Measurements from ENCODE around the gene KRT10.

GRCh38 chr17:40803617-40804082 is 18.8 kb downstream of the KRT10 start:
- TF ChIP-seq, protein P1, sequence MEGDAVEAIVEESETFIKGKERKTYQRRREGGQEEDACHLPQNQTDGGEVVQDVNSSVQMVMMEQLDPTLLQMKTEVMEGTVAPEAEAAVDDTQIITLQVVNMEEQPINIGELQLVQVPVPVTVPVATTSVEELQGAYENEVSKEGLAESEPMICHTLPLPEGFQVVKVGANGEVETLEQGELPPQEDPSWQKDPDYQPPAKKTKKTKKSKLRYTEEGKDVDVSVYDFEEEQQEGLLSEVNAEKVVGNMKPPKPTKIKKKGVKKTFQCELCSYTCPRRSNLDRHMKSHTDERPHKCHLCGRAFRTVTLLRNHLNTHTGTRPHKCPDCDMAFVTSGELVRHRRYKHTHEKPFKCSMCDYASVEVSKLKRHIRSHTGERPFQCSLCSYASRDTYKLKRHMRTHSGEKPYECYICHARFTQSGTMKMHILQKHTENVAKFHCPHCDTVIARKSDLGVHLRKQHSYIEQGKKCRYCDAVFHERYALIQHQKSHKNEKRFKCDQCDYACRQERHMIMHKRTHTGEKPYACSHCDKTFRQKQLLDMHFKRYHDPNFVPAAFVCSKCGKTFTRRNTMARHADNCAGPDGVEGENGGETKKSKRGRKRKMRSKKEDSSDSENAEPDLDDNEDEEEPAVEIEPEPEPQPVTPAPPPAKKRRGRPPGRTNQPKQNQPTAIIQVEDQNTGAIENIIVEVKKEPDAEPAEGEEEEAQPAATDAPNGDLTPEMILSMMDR (IDR thresholded peaks at IDR 0.05) = peak; percentile 98
- TF ChIP-seq EHMT2 (IDR thresholded peaks at IDR 0.05; ENCODE audit: low read depth) (no peak), MAZ (IDR thresholded peaks at IDR 0.05; ENCODE audit: borderline replicate concordance, low read depth, low read length) (no peak), USF2 (IDR thresholded peaks at IDR 0.05) (no peak), FOSB (CRISPR knock-in tag; IDR thresholded peaks at IDR 0.05) (no peak), ZFP36 (IDR thresholded peaks at IDR 0.05; ENCODE audit: borderline replicate concordance, partially characterized antibody) (no peak)
